ENCODE results near the gene BACH2. TPM values are rescaled to one million over a fixed set of nuclear protein-coding genes. Genes with fewer than 3 reads are reported as not detected.

BACH2 gene
- total RNA-seq, 1 donor from 2014 or later: 7.7 TPM

DNA sequence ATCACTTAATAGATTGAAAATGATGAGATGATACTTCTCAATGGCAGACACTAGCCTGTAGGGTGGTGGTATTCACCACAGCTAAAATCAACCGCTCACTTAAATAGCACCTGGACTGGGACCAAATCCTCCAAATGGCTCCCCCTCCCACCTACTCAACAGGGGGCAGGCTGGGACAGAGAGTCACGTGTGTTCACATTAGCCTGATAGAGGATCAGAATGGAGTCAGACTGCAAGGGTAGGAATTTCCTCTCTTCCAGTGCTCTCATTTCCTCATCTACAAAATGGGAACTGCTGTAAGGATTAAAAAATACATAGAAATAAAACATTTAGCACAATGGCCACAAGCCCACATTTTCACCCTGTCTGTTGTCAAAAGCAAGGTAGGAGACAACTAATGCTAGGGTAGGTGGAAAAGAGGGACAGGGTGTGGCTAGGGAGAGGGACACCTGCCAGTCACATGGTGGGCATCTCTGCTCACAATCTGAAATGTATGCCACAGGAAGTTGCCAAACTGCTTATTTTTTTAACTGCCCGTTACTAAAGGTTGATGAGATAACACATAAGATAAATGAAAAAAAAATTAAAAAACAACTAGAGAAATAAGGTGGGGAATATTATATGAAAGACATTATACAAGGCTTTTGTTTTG lies 55.3 kb downstream of the BACH2 start:
- DNase-seq (ENCODE audit: low spot score in 2 of 2): no peak
- no peaks in the 10 kb centered on the region for H3K9me3 ChIP-seq
- TF ChIP-seq, protein P1, sequence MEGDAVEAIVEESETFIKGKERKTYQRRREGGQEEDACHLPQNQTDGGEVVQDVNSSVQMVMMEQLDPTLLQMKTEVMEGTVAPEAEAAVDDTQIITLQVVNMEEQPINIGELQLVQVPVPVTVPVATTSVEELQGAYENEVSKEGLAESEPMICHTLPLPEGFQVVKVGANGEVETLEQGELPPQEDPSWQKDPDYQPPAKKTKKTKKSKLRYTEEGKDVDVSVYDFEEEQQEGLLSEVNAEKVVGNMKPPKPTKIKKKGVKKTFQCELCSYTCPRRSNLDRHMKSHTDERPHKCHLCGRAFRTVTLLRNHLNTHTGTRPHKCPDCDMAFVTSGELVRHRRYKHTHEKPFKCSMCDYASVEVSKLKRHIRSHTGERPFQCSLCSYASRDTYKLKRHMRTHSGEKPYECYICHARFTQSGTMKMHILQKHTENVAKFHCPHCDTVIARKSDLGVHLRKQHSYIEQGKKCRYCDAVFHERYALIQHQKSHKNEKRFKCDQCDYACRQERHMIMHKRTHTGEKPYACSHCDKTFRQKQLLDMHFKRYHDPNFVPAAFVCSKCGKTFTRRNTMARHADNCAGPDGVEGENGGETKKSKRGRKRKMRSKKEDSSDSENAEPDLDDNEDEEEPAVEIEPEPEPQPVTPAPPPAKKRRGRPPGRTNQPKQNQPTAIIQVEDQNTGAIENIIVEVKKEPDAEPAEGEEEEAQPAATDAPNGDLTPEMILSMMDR (IDR thresholded peaks at IDR 0.05): no peak

DNA sequence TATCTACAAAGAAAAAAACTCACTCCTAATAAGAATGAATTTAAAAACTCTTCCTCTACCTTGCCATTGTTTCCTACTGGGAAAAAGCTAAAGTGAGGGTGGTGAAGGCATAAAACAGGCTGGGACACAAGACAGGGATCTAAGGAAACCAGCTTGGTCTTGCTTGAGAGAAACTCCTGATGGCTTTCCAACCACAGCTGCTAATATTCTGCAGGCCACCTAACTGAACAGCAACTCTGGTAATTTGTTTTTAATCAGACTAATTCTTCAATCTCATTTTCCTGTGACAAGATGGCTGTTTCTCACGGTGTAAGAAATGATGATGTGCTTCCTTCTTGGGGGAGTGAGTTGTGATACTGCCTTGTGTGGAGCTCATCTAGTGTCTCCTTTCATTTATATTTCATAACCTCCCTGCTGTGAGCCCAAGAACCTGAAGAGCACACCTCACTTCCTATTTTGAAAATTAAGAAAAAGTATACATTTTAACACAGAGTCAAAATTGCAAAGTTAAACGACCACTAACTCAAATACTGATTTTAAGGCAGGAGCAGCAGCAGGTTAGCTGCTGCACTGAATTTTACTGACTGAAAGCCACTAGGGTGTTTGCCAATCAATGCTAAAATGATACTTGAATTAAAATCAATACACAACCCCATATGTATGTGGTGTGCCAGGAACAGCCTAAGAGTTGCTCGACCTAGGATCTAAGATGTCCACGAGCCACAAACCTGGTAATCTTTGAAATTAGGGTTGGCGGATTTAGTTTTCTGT lies 58.0 kb downstream of the BACH2 start:
- no peak for DNase-seq (ENCODE audit: low spot score in 2 of 2)
- intact Hi-C loops (cut with DNase I): no loop called here
- no peaks in the 10 kb centered on the region for H3K27me3 ChIP-seq
- H3K9me3 ChIP-seq: no peaks in the 10 kb centered on the region
- H3K4me1 ChIP-seq: no peaks in the 10 kb centered on the region
- TF ChIP-seq, protein P1 (IDR thresholded peaks at IDR 0.05): no peak
- no peaks in the 10 kb centered on the region for H3K36me3 ChIP-seq
- H3K4me3 ChIP-seq: no peak overlapping the region
- no peak overlapping the region for H3K27ac ChIP-seq

More for the DNA sequence above, 55.3 kb downstream of the BACH2 start:
- H3K36me3 ChIP-seq: no peaks in the 10 kb centered on the region
- no peak overlapping the region for H3K27ac ChIP-seq
- intact Hi-C loops (cut with DNase I): no loop called here
- H3K4me1 ChIP-seq: no peaks in the 10 kb centered on the region
- no peaks in the 10 kb centered on the region for H3K27me3 ChIP-seq
- no peak overlapping the region for H3K4me3 ChIP-seq

DNA sequence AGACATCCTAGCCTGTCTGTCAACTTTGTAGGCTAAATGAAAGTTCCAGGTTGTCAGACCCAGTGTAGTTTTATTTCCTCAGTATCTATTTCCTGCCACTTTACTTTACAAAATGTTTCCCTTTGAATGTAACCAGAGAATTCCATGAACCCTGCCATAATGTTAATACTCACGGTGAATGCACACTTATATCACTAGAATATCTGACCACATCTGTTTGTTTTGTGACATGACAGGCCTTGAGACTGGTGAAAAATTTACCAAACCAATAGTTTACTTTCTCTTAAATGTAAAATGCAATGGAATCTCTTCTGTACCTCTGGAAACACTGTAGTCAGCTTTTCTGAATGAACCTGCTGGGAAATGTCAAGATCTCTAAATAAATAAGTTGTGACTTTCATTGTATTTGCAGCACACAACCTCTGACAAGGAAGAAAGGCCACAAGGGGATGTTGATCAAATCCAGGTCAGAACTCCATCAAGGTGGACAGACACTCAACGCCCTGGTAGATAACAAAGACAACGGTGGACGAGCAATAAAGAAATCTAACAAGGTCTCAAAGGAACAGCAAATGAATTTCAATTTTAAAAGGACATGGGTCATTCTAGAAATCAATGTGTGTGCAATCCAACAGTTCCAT lies 59.2 kb downstream of the BACH2 start:
- no peak for DNase-seq (ENCODE audit: low spot score in 2 of 2)
- H3K4me3 ChIP-seq: no peak overlapping the region
- H3K36me3 ChIP-seq: no peaks in the 10 kb centered on the region
- no peaks in the 10 kb centered on the region for H3K4me1 ChIP-seq
- TF ChIP-seq, protein P1 (IDR thresholded peaks at IDR 0.05): no peak
- H3K27me3 ChIP-seq: no peaks in the 10 kb centered on the region
- intact Hi-C loops (cut with DNase I): no loop called here
- no peak overlapping the region for H3K27ac ChIP-seq
- no peaks in the 10 kb centered on the region for H3K9me3 ChIP-seq

DNA sequence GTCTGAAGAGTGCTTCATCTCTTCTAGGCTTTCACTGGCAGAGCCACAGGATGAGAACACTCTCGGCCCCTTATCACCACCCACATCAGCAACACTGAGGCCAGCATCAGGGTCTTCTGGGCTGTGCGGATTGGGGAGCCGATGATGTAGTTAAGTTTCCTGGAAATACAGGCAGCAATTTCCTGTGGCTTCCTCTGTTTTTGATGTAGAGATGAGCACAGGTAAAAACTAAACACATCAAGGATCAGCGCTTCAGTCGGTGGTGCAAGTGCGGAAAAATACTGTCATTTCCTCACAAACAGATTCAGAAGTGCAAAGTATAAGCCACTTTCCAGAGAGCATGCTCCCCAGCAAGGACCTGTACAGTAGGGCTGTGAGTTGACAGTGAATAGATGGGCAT lies 62.6 kb downstream of the BACH2 start:
- no peak overlapping the region for H3K27ac ChIP-seq
- peaks cover 0 to 8% of the 10 kb centered on the region in 2 donors for H3K4me1 ChIP-seq
- no peaks in the 10 kb centered on the region for H3K36me3 ChIP-seq
- DNase-seq (ENCODE audit: low spot score in 2 of 2): no peak
- no peaks in the 10 kb centered on the region for H3K27me3 ChIP-seq
- H3K4me3 ChIP-seq: no peak overlapping the region
- TF ChIP-seq, protein P1 (IDR thresholded peaks at IDR 0.05): no peak
- no peaks in the 10 kb centered on the region for H3K9me3 ChIP-seq
- intact Hi-C loops (cut with DNase I): no loop called here

DNA sequence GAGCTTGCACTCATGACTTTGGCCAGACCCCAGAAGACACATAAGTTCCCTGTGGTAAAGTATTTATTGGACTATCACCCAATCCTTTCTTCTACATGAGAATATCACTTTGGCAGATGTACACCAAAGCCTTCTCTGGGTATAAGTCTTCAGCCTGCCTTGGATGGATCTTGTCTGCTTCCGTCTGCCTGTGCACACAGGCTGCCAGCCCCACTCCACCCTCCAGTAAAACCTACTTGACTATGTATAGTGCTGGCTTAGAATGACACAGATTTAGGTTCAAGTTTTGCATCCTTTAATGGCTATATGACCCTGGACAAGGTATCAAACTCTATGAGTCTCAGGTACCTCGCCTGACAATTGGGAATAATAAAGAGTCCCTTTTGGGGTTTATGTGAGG lies 63.4 kb downstream of the BACH2 start:
- intact Hi-C loops (cut with DNase I): no loop called here
- Histone ChIP-seq H3K4me1 (peaks cover 0 to 8% of the 10 kb centered on the region in 2 donors), H3K36me3 (no peaks in the 10 kb centered on the region), H3K9me3 (no peaks in the 10 kb centered on the region), H3K27ac (no peak overlapping the region), H3K4me3 (no peak overlapping the region), H3K27me3 (no peaks in the 10 kb centered on the region)
- no peak for DNase-seq (ENCODE audit: low spot score in 2 of 2)
- TF ChIP-seq, protein P1 (IDR thresholded peaks at IDR 0.05): no peak

Measured in ascending aorta (tissue), 2 donors.